NCI-H146 treated with DMSO at 0.1 percent for 48 hours (cell line): ENCODE data around the gene FAM81A.
A peak's percentile ranks its signal among the peaks of the same experiment; 100 is the strongest.
"Not testable (repeated sequence)": the region's sequence is repeated elsewhere in the genome, so short reads cannot be mapped to it uniquely, and the experiment has no call there.

Source experiments
- DNase-seq: peaks from one replicate; lab custom pipeline; 2025; ENCODE audit not compliant: unreplicated experiment; lab: John Stamatoyannopoulos, UW

The FAM81A gene

DNA sequence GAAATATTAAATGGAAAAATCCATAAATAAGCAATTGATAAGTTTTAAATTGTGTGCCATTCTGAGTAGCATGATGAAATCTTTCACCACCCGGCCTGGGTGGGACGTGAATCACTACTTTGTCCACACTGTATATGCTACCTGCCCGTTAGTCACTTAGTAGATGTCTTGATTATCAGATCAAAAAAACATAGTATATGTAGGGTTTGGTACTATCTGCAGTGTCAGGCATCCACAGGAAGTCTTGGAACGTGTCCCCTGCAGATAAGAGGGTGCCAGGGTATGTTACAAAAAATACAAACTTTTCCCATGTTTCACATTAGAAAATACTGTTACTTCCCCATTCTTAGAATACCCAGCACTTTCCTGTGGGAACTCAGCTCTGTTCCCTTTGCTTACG lies 35.2 kb downstream of the FAM81A start:
- DNase-seq, result no peak

GRCh38 chr15:59475161-59475560 lies 37.2 kb downstream of the FAM81A start:
- DNase-seq, result not testable (repeated sequence)

DNA sequence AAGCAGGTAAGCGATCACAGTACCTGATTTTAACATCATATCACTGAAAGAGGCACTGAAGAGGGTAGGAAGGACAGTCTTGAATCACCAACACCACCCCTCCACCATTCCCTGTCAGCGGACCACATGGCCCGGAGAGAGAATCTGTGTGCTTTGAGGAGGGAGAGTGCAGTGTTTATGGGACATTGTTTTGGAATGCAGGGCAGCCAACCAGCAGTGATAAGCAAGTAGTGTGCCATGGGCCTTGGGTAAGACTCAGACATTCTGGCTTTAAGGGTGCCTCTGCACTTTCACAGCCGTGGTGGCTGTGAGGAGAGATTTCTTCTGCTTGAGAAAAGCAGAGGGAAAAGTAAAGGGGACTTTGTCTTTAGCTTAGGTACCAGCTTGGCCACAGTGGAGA lies 46.4 kb downstream of the FAM81A start:
- no peak for DNase-seq

- DNase-seq, result no peak
These were observed 47.0 kb downstream of the FAM81A start for GRCh38 chr15:59485036-59485435.

DNA sequence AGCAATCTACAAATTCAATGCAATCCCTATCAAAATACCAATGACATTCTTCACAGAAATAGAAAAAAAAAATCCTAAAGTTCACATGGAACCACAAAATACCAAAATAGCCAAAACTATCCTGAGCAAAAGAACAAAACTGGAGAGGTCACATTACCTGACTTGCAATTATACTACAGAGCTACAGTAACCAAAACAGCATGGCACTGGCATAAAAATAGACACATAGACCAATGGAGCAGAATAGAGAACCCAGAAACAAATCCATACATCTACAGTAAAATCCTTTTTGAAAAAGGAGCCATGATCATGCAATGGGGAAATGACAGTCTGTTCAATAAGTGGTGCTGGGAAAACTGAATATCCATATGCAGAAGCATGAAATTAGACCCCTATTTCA lies 51.5 kb downstream of the FAM81A start:
- DNase-seq, result not testable (repeated sequence)

- DNase-seq, result no peak
These were observed 53.1 kb downstream of the FAM81A start for GRCh38 chr15:59491062-59491461.

GRCh38 chr15:59492389-59493377 lies 54.7 kb downstream of the FAM81A start:
- peak; percentile 1 for DNase-seq

- DNase-seq, result peak; percentile 44
These were observed 63.6 kb downstream of the FAM81A start for GRCh38 chr15:59501597-59501996.

GRCh38 chr15:59515190-59515589 lies 77.2 kb downstream of the FAM81A start:
- no peak for DNase-seq

DNA sequence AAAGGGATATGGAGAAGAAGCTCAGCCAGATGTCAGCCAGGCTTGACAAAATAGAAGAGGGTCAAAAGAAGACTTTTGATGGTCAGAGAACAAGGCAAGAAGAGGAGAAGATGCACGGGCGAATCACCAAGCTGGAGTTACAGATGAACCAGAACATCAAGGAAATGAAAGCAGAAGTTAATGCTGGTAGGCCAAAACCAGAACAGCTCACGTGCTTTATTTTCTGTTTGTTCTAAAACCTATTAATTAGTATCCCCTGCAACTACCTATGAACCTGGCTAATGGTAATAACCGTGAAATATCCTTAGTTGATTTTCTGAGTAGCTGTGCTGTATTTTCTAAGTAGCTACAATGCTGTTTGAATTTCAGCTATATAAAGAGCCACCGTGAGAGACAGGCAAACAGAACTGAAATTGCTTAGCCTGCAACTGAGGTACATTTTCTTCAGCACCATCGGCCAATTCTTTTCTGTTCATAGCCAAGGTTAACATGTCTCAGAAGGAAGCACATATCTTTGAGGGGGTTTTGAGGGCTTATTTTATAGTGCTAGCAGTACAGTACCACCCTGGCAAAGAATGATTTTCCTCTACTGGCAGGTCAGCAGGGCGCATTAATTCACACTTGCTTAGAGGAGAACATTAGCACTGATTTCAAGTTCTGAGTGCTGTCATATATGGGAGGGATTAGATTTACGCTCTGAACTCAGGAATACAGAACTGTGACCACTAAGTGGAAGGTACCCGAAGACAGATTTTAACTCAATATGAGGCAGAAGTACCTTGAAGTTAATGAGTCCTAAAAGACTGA lies 78.9 kb downstream of the FAM81A start:
- DNase-seq, result no peak

DNA sequence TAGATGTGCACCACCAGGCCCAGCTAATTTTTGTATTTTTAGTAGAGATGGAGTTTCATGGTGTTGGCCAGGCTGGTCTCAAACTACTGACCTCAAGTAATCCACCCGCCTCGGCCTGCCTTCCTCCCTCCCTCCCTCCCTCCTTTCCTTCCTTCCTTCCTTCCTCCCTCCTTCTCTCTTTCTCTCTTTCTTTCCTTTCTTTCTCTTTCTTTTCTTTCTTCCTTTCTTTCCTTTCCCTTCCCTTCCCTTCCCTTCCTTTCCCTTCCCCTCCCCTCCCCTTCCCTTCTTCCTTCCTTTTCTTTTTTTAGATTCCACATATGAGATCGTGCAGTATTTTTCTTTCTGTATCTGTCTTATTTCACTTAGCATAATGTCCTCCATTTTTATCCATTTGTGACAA lies 81.3 kb downstream of the FAM81A start:
- DNase-seq, result no peak

GRCh38 chr15:59521443-59521842 lies 83.5 kb downstream of the FAM81A start:
- no peak for DNase-seq

- DNase-seq, result no peak
These were observed 85.0 kb downstream of the FAM81A start for GRCh38 chr15:59522988-59523461.

GRCh38 chr15:59523702-59524101 lies 85.7 kb downstream of the FAM81A start:
- DNase-seq, result no peak

- DNase-seq, result no peak
These were observed 86.3 kb downstream of the FAM81A start for GRCh38 chr15:59524331-59524731.

DNA sequence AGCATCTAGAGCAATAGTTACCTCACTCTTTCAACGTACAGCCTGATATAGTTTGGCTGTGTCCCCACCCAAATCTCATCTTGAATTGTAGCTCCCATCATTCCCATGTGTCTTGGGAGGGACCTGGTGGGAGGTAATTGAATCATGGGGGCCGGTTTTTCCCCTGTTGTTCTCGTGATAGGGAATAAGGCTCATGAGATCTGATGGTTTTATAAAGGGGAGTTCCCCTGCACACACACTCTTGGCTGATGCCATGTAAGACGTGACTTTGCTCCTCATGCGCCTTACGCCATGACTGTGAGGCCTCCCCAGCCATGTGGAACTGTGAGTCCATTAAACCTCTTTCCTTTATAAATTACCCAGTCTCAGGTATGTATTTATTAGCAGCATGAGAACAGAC lies 88.5 kb downstream of the FAM81A start:
- not testable (repeated sequence) for DNase-seq

- no peak for DNase-seq
These were observed 90.4 kb downstream of the FAM81A start for GRCh38 chr15:59528429-59528828.

- DNase-seq, result peak; percentile 57
These were observed 91.0 kb downstream of the FAM81A start for GRCh38 chr15:59528961-59529402.

- DNase-seq, result no peak
These were observed 93.2 kb downstream of the FAM81A start for GRCh38 chr15:59531066-59531675.

GRCh38 chr15:59532770-59533379 lies 94.9 kb downstream of the FAM81A start:
- peak; percentile 13 for DNase-seq

GRCh38 chr15:59536553-59536952 lies 98.6 kb downstream of the FAM81A start:
- no peak for DNase-seq
